SIG-M5 (cell line): ENCODE results near the gene SENP7.
"Not testable (repeated sequence)": the region's sequence is repeated elsewhere in the genome, so short reads cannot be mapped to it uniquely, and the experiment has no call there.

ENCODE experiments used
- DNase-seq: peaks from one replicate; lab custom pipeline; 2025; lab: John Stamatoyannopoulos, UW

SENP7 gene

DNA sequence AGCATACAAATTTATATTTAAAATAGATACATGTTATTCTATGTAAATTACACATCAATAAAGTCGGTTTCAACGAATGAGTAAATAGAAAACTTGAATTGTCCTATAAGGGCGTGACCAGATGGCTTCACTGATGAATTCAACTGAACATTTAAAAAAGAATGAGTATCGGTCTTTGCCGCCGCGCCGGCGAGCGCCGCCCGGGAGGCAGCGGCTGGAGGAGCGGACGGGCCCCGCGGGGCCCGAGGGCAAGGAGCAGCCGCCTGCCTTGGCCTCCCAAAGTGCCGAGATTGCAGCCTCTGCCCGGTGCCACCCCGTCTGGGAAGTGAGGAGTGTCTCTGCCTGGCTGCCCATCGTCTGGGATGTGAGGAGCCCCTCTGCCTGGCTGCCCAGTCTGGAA lies 74.4 kb downstream of the SENP7 start:
- not testable (repeated sequence) for DNase-seq

GRCh38 chr3:101433652-101434051 lies 79.4 kb downstream of the SENP7 start:
- no peak for DNase-seq

GRCh38 chr3:101423984-101424888 lies 88.8 kb downstream of the SENP7 start:
- DNase-seq = no peak

GRCh38 chr3:101418851-101419250 lies 94.2 kb downstream of the SENP7 start:
- DNase-seq = no peak

DNA sequence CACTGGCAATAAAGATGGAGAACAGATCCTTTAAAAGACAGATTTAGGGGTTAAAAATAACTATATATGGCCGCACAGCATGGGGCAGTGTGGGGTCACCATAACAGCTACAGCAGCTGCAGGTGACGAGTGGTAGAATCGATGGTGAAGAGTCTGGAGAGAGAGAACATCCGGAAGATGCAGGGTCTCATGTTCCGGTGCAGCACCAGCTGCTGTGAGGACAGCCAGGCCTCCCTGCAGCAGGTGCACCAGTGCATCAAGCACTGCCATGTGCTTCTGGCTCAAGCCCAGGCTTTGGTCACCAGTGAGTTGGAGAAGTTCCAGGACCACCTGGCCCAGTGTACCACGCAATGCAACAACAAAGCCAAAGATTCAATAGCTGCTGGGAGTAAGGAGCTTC lies 98.9 kb downstream of the SENP7 start:
- DNase-seq = no peak

GRCh38 chr3:101413656-101414055 lies 99.4 kb downstream of the SENP7 start:
- no peak for DNase-seq

- DNase-seq = no peak
These were observed 121.5 kb downstream of the SENP7 start for GRCh38 chr3:101391413-101391950.

DNA sequence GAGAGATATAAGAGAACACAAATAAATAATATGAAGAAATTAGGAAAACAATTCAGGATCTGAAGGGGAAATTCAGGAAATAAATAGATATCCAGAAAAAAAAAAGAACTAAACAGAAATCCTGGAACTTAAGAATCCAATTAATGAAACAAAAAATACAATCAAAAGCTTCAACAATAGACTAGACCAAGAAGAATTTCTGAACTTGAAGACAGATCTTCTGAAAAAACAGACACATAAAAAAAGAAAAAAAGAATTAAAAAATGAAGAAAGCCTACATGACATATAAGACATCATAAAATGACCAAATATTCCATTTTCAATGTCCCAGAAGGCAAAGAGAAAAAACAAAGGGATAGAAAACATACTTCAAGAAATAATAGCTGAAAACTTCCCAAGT lies 124.3 kb downstream of the SENP7 start:
- DNase-seq = no peak

DNA sequence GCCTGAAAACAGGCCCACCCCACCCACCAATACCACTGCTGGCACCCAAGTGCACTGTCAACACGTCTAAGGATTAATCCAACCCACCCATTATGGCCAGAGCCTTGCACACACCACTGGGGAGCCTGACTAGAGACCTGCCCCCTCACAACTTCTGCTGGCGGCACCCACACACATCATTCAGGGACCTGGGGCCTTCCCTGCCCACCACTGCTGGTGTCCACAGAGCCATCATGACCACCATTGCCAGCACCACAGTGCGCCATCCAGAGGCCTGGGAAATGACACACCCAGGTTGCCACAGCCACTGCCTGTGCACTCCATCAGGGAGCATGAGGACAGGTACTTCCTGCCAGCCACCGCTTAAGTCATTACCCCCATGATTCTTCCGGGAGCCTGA lies 125.7 kb downstream of the SENP7 start:
- DNase-seq = no peak

GRCh38 chr3:101384426-101384825 lies 128.6 kb downstream of the SENP7 start:
- DNase-seq = no peak

DNA sequence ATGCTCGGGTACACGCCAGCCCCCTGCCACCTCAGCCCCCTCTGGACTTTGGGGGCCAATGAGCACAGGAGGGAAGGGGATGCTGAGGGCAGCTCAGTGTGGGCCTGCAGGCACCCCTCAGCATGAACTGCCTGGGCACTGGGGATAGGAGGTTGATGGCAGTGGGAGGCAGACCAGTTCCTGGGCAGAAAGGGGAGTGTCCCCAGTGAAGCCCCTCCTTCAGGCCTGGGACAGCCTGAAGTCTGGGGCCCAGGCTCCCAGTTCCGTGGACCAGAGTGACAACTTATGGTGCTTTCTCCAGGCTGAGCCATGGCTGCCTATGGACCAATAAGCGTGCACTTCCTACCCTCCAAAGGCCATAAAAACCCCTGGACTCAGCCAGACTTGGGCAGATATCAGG lies 129.4 kb downstream of the SENP7 start:
- no peak for DNase-seq

DNA sequence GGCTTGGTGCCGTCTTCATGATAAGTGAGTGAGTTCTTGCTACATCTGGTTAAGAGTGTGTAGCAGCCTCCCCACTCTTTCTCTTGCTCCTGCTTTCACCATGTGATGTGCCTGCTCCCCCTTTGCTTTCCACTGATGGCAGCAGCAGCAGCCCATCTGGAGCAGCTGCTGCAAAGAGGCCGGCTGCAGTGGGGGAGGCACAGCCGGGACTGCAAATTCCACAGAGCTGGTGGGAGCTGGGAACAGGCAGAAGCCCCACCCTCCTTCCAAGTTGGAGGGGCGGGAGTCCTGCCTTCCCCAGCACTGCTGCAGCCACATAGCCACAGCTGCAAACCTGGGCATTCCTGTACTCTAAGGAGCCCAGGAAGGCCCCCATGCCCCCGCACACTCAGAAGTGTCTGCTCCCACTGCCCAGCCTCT lies 129.8 kb downstream of the SENP7 start:
- DNase-seq = no peak

DNA sequence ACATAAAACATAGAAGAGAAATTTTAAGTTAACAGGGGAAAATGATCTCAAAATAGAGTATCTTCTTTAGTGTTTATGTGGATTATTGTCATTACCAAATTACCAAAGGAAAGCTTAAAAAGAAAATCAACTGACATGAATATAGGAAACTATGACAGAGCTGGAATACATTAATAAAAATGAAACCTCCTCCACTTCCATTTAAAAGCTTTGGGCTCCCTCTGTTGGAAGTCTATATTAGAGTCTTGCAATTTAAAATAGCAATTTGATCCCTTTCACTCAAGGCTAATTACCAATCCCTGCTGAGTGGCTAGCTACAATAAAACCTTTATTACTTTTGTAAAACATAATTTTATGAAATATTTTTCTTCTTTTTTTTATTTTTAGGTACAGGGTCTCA lies 131.2 kb downstream of the SENP7 start:
- no peak for DNase-seq

GRCh38 chr3:101379658-101380376 lies 133.2 kb downstream of the SENP7 start:
- DNase-seq = no peak

DNA sequence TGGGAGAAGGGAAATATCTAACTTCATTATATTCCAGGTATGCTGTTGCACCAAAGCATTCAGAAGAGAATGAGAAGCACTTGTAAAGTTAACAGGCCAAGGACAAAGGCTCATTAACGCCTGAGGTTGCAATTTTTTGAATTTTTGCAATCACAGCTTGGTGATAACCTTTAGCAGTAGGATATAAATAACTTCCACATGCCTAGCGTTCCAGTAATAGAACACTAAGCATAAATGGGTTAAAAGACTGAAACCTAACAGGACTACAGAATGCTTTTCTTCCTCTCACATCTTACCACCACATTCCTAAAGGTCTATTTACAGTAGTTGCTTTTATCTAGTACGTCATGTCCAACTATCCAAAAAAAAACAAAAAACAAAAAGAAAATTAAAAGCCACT lies 135.2 kb downstream of the SENP7 start:
- no peak for DNase-seq

DNA sequence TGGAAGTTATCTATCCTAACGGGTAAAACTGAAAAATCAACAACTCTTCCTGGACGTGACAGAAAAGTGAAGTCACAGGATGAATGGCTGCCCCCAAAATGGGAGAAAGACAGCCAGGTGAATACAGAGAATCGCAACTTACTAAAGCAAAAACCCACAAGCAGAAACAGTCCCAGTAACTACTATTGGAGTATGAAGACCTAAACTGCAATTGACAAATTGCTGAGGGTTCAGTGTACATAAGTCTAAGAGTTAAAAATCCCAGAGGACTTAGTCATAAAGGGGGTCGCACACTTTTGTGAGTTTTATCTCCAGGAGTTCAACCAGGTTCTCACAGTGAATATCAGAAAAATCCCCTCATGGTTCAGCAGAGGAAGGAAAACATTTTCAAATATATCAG lies 135.8 kb downstream of the SENP7 start:
- no peak for DNase-seq

DNA sequence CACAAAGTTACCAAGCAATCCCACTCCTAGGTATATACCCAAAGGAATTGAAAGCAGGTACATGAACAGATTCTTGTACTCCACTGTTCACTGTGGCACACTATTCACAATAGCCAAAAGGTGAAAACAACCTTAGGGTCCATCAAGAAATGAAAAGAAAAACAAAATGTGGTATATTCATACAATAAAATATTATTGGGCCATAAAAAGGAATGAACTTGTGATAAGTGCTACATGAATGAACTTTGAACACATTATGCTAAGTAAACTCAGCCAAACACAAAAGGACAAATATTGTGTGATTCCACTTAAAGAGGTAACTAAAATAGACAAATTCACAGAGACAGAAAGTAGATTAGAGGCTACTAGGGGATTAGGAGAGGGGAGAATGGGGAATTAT lies 137.4 kb downstream of the SENP7 start:
- no peak for DNase-seq

- DNase-seq = no peak
These were observed 150.6 kb downstream of the SENP7 start for GRCh38 chr3:101362406-101362805.

GRCh38 chr3:101351829-101352228 lies 161.2 kb downstream of the SENP7 start:
- no peak for DNase-seq

- DNase-seq = no peak
These were observed 172.4 kb downstream of the SENP7 start for GRCh38 chr3:101340591-101340990.

DNA sequence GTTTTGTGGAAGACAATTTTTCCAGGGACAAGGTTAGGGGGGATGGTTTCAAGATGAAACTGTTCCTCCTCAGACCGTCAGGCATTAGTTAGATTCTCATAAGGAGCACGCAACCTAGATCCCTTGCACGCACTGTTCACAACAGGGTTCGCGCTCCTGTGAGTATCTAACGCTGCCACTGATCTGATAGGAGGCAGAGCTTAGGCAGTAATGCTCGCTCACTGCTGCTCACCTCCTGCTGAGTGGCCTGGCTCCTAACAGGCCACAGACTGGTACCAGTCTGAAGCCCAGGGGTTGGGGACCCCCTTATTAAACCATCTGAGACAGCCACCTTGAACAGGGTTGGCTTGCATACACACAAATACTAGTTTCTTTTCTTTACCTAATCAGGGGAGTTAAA lies 179.1 kb downstream of the SENP7 start:
- no peak for DNase-seq

GRCh38 chr3:101329016-101329673 lies 183.9 kb downstream of the SENP7 start:
- DNase-seq = no peak
